ENCODE data around the gene CDT1.

The CDT1 gene

DNA sequence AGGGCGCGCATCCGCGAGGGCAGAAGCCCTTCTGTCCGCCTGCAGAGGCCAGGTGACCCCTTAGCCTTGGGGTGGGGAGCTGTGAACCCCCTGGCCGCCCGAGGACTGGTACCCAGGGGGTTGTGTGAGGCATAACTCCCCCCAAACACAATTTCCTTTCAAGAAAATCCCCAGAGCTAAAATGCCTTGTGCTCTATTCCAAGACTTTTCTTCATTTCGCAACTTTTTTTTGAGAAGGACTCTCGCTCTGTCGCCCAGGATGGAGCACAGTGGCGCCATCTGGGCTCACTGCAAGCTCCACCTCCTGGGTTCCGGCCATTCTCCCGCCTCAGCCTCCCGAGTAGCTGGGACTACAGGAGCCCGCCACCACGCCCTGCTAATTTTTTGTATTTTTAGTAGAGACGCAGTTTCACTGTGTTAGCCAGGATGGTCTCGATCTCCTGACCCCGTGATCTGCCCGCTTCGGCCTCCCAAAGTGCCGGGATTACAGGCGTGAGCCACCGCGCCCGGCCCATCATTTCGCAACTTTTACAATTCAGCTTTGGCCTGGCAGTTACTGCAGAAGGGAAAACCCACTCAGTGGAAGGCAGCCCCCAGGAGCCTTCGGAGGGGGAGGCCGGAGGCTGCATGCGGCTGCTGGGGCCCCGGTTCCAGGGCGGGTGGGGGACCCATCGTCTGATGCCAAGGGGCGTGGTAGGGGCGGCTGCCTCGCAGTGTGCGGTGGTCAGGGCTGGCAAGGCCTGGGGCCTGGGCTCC lies 9.1 kb downstream of the CDT1 start:
- TF ChIP-seq, protein P1, sequence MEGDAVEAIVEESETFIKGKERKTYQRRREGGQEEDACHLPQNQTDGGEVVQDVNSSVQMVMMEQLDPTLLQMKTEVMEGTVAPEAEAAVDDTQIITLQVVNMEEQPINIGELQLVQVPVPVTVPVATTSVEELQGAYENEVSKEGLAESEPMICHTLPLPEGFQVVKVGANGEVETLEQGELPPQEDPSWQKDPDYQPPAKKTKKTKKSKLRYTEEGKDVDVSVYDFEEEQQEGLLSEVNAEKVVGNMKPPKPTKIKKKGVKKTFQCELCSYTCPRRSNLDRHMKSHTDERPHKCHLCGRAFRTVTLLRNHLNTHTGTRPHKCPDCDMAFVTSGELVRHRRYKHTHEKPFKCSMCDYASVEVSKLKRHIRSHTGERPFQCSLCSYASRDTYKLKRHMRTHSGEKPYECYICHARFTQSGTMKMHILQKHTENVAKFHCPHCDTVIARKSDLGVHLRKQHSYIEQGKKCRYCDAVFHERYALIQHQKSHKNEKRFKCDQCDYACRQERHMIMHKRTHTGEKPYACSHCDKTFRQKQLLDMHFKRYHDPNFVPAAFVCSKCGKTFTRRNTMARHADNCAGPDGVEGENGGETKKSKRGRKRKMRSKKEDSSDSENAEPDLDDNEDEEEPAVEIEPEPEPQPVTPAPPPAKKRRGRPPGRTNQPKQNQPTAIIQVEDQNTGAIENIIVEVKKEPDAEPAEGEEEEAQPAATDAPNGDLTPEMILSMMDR (IDR thresholded peaks at IDR 0.05; ENCODE audit: low read depth, low read length, missing control alignments) = peak; percentile 14
- Histone ChIP-seq H3K4me3 (ENCODE audit: low read depth, low read length) (peak overlapping the region; percentile 57), H3K27ac (no peak overlapping the region), H3K36me3 (replicated peaks) (peaks cover 13% of the 10 kb centered on the region), H3K27me3 (replicated peaks) (no peaks in the 10 kb centered on the region)
- DNase-seq = no peak
- in situ Hi-C loops (cut with HindIII; ENCODE audit: low pct_ligation_motif_present, low sequenced_read_pairs) = no loop called here

DNA sequence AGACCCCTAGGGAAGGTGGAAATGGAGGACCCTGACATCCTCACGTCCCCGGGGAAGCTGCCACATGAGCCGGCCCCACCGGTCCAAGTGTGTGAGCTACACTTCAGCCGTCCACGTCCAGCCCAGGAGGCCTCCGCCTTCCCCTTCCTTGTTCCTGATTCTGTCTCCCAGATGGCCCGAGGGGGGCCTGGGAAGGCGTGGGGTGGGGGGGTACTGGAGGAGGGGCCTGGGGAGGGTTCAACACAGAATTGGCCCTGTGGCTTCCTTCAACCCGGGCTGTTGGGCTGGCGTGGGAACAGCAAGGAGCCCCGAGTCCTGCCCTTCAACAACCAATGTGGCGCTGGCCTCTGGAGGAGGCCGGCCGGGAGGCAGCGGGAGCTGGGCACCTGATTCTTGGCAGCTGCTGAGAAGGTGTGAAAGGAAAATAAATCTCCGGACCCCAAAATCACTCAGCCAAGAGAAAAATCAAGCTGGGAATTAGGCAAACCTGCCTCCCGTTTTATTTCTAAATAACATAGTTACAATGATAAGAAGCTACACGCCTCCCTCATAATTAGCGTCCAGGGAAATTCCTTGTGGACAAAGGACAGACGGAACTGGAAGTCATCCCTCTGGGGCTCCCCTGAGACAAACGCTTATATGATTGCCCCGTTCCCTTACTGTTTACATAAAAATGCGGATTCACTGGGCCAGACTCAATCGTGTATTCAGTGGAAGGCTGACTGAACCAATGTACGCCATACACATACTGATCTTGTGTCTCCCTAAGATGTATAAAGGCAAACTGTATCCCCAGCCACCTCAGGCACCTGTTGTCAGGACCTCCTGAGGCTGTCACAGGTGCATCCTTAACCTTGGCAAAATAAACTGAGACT lies 9.9 kb downstream of the CDT1 start:
- in situ Hi-C loops (cut with HindIII; ENCODE audit: low pct_ligation_motif_present, low sequenced_read_pairs) = no loop called here
- Histone ChIP-seq H3K4me3 (ENCODE audit: low read depth, low read length) (no peak overlapping the region), H3K27me3 (replicated peaks) (no peaks in the 10 kb centered on the region), H3K27ac (no peak overlapping the region), H3K36me3 (replicated peaks) (peaks cover 10% of the 10 kb centered on the region)
- TF ChIP-seq, protein P1 (IDR thresholded peaks at IDR 0.05; ENCODE audit: low read depth, low read length, missing control alignments) = no peak
- no peak for DNase-seq

DNA sequence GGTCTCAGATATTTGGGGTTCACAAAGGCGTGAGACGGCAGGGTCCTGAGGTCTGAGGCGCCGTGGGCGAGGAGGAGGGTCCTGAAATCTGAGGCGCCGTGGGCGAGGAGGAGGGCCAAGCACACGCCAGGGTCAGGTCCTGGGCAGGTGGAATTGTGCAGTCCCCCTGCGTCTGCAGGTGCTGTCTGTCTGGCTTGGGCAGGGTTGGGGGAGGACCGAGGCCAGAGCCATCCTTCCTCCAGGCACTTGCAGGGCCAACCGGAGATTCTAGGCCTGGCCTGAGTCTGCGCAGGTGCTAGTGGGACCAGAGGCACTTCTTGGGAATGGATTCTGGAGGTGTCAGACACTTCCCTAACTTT lies 10.5 kb downstream of the CDT1 start:
- TF ChIP-seq, protein P1 (IDR thresholded peaks at IDR 0.05; ENCODE audit: low read depth, low read length, missing control alignments) = no peak
- no peak for DNase-seq
- no peak overlapping the region for H3K27ac ChIP-seq
- H3K36me3 ChIP-seq (replicated peaks) = peaks cover 7% of the 10 kb centered on the region
- H3K27me3 ChIP-seq (replicated peaks) = no peaks in the 10 kb centered on the region
- in situ Hi-C loops (cut with HindIII; ENCODE audit: low pct_ligation_motif_present, low sequenced_read_pairs) = no loop called here
- H3K4me3 ChIP-seq (ENCODE audit: low read depth, low read length) = no peak overlapping the region

DNA sequence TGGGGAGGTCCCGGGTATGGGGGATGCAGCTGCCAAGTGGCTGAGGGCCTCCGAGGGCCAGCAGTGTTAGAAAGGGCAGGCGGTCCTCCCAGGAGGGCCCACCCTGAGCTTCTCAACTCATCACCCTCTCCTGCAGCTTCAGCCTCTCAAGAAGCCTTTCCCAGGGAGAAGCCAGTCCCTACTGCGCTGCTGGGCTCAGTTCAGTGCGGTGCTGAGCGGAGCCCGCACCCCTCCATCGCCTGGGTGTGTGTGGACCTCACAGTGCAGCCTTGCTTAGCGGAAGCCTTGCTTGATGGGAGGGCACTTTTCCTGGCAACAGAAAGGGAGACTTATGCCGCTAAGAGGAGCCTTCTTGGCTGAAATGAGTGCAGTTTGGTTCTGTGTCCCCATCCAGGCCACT lies 11.6 kb downstream of the CDT1 start:
- Histone ChIP-seq H3K27ac (no peak overlapping the region), H3K27me3 (replicated peaks) (no peaks in the 10 kb centered on the region), H3K36me3 (replicated peaks) (no peaks in the 10 kb centered on the region), H3K4me3 (ENCODE audit: low read depth, low read length) (no peak overlapping the region)
- in situ Hi-C loops (cut with HindIII; ENCODE audit: low pct_ligation_motif_present, low sequenced_read_pairs) = no loop called here
- TF ChIP-seq, protein P1 (IDR thresholded peaks at IDR 0.05; ENCODE audit: low read depth, low read length, missing control alignments) = no peak
- no peak for DNase-seq

DNA sequence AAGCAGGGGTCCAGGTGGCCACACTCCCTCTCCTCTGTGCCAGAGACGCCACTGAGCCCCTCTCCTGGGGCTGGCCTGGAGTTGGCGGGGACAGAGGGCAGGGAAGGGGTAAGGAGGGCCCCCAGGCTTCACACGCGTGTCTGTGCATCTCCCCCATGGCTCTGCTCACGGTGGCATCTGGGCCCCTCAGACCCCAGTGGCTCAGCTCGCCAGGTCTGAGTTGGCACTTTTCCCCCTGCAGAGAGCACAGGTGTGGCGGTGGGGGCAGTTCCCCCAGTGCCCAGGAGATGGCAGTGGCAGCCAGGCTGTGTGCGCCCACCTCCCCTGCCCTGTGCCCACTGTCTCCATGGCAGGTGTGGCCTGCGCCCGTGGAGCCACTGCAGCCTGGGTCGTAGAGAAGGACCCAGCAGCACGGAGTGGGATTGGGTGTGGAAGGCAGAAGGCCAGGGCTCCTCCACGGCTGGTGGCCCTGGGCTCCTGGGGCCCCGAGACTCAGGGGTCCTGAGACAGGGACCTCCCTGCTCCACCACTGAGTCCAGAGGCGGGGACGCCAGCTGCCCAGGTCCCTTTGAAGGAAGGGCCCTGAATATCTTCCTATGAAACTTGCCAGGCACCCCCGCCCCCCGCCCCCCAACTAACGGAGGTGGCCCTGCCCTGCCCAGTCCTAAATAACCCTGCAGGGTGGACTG lies 12.5 kb downstream of the CDT1 start:
- Histone ChIP-seq H3K36me3 (replicated peaks) (no peaks in the 10 kb centered on the region), H3K27ac (no peak overlapping the region), H3K4me3 (ENCODE audit: low read depth, low read length) (no peak overlapping the region), H3K27me3 (replicated peaks) (no peaks in the 10 kb centered on the region)
- TF ChIP-seq, protein P1 (IDR thresholded peaks at IDR 0.05; ENCODE audit: low read depth, low read length, missing control alignments) = peak; percentile 83
- DNase-seq = no peak
- in situ Hi-C loops (cut with HindIII; ENCODE audit: low pct_ligation_motif_present, low sequenced_read_pairs) = no loop called here
